Measurements from ENCODE around the gene BICDL1. TPM values are rescaled to one million over a fixed set of nuclear protein-coding genes. Genes with fewer than 3 reads are reported as not detected.
A peak's percentile ranks its signal among the peaks of the same experiment; 100 is the strongest.

The BICDL1 gene, protein sequence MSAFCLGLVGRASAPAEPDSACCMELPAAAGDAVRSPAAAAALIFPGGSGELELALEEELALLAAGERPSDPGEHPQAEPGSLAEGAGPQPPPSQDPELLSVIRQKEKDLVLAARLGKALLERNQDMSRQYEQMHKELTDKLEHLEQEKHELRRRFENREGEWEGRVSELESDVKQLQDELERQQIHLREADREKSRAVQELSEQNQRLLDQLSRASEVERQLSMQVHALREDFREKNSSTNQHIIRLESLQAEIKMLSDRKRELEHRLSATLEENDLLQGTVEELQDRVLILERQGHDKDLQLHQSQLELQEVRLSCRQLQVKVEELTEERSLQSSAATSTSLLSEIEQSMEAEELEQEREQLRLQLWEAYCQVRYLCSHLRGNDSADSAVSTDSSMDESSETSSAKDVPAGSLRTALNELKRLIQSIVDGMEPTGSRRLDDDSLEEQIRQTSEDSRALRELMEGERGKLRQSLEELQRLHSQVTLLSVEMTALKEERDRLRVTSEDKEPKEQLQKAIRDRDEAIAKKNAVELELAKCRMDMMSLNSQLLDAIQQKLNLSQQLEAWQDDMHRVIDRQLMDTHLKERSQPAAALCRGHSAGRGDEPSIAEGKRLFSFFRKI
- 38.8 to 41.5 TPM (median 40.1 TPM) in 3 replicates for total RNA-seq

DNA sequence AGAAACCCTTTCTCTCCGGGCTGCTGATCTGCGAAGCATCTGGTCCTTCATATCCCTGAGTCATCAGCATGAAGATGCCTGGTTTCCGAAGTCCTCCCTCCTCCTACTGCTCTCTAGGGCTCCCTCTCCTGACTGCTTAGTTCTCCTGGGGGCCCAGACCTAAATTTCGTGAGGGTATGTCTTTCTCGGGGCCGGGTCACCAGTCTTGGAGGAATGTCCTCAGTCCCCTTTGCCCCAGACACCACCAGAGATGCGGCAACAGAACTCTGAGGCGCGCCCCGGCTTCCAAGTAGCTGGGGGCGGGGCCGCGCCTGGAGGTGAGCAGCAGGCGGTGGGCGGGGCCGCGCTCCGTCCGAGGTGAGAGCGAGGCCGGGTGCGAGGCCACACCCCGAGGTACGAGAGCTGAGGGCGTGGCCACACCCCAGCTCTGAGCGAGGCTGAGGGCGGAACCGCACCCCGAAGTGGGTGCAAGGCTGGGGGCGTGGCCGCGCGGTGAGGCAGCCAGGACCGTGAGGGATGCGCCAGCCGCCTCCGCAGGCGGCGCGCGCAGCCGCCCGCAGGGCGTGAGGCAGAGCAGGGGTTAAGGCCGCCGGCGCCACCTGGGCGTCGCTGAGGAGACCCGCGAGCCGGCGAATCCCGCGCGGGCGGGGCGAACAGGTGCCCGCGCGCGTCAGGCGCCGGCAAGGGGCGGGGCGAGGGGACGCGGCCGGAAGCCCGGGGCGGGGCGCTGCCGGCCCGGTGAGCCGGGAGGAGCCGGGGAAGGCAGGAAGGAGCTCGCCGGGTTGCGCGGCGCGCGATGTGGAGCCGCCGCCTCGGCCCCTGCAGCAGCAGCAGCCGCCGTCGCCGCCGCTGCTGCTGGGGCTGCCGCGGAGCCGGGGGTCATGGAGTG lies at the start of gene BICDL1:
BICDL1 (plus strand) TSS at position 765 of the 889 bp plus-strand sequence. CDS start 633 bp downstream, outside the sequence.
- Mint-ChIP-seq H3K4me3 (peak within 1 kb of the TSS; percentile 75), H3K4me1 (peaks cover 9% of the 10 kb centered on the region), H3K27ac (peak within 1 kb of the TSS; percentile 86), H3K36me3 (no peaks in the 10 kb centered on the region), H3K9me3 (no peaks in the 10 kb centered on the region), H3K27me3 (ENCODE audit: low read depth) (peaks cover 60% of the 10 kb centered on the region)
- TF ChIP-seq, protein P1, sequence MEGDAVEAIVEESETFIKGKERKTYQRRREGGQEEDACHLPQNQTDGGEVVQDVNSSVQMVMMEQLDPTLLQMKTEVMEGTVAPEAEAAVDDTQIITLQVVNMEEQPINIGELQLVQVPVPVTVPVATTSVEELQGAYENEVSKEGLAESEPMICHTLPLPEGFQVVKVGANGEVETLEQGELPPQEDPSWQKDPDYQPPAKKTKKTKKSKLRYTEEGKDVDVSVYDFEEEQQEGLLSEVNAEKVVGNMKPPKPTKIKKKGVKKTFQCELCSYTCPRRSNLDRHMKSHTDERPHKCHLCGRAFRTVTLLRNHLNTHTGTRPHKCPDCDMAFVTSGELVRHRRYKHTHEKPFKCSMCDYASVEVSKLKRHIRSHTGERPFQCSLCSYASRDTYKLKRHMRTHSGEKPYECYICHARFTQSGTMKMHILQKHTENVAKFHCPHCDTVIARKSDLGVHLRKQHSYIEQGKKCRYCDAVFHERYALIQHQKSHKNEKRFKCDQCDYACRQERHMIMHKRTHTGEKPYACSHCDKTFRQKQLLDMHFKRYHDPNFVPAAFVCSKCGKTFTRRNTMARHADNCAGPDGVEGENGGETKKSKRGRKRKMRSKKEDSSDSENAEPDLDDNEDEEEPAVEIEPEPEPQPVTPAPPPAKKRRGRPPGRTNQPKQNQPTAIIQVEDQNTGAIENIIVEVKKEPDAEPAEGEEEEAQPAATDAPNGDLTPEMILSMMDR (IDR thresholded peaks at IDR 0.05; ENCODE audit: unreplicated experiment): no peak
- DNase-seq (ENCODE audit: low spot score in 2 of 2, unreplicated experiment in 2 of 2): peak; percentile 82 to 87

DNA sequence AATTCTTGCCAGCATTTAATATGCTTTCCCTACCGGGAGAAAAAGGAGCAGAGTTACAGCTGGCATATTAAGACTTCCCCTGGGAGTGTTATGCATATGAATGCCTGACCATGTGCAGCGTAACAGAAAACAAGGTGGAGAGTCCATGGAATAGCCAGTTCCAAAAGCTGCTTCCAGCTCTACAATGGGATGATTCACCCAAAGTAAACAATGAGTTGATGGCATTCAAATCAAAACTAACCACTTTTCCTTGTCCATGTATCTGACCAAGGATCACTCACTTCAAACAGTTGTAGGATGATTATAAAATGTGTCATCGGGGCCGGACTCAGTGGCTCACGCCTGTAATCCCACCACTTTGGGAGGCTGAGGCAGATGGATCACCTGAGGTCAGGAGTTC lies 48.1 kb upstream of the BICDL1 start:
- no peak overlapping the region for H3K4me3 Mint-ChIP-seq
- H3K27me3 Mint-ChIP-seq (ENCODE audit: low read depth): peaks cover 7% of the 10 kb centered on the region
- H3K36me3 Mint-ChIP-seq: no peaks in the 10 kb centered on the region
- DNase-seq (ENCODE audit: low spot score in 2 of 2, unreplicated experiment in 2 of 2): no peak
- no peak overlapping the region for H3K27ac Mint-ChIP-seq
- TF ChIP-seq, protein P1 (IDR thresholded peaks at IDR 0.05; ENCODE audit: unreplicated experiment): no peak
- H3K4me1 Mint-ChIP-seq: no peaks in the 10 kb centered on the region
- H3K9me3 Mint-ChIP-seq: no peaks in the 10 kb centered on the region

DNA sequence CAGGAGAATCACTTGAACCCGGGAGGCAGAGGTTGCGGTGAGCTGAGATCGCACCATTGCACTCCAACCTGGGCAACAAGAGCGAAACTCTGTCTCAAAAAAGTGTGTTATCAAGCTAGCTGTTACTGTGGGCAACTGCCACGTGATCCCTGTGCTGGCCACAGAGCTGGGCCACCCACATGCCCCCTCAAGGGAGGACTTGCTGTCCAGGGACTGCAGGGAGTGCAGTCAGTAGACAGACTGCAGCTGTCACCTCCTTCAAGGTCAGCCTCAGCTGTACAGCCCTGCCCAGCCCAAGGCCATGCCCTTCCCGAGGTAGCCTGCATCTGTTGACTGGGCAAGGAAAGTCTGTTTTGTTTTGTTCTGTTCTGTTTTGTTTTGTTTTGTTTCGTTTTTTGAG lies 46.6 kb upstream of the BICDL1 start:
- Mint-ChIP-seq H3K36me3 (no peaks in the 10 kb centered on the region), H3K4me1 (no peaks in the 10 kb centered on the region), H3K27ac (no peak overlapping the region), H3K4me3 (no peak overlapping the region), H3K9me3 (no peaks in the 10 kb centered on the region), H3K27me3 (ENCODE audit: low read depth) (peaks cover 7% of the 10 kb centered on the region)
- DNase-seq (ENCODE audit: low spot score in 2 of 2, unreplicated experiment in 2 of 2): no peak
- TF ChIP-seq, protein P1 (IDR thresholded peaks at IDR 0.05; ENCODE audit: unreplicated experiment): no peak

DNA sequence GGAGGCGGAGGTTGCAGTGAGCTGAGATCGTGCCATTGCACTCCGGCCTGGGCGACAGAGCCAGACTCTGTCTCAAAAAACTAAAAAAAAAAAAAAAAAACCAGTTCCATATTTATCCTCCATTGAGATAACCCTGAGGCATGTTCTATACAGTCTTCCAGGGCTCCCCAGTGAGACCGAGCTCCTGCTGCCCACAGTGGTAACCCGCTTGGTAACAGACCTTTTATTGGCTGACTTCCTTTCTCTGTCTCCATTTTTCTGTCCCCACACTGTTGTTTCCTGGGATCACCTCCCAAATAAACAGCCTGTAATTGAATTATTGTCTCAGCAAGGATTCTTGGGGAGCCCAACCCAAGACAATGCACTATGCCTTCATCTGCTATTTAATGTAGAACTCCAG lies 42.8 kb upstream of the BICDL1 start:
- no peak for DNase-seq (ENCODE audit: low spot score in 2 of 2, unreplicated experiment in 2 of 2)
- Mint-ChIP-seq H3K4me1 (no peaks in the 10 kb centered on the region), H3K36me3 (no peaks in the 10 kb centered on the region), H3K27me3 (ENCODE audit: low read depth) (peaks cover under 1% of the 10 kb centered on the region), H3K4me3 (no peak overlapping the region), H3K9me3 (no peaks in the 10 kb centered on the region), H3K27ac (no peak overlapping the region)
- TF ChIP-seq, protein P1 (IDR thresholded peaks at IDR 0.05; ENCODE audit: unreplicated experiment): no peak

DNA sequence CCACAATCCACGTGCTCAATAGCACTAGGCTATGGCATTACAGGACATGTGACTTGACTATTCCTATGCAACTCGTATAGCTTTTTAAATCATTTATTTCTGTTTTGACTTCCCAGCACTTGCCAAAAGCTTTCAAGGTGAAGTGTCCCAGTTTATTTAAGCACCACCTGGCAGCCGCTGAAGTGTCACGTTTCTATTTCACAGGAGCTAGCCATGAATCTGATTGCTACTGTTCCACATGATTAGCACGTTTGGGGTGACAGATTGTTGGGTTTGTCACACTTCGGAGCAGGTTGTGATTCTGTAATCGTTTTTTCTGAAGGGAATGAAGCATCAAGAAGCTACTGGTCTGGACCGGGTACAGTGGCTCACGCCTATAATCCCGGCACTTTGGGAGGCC lies 39.9 kb upstream of the BICDL1 start:
- H3K27me3 Mint-ChIP-seq (ENCODE audit: low read depth): peaks cover 2% of the 10 kb centered on the region
- H3K36me3 Mint-ChIP-seq: no peaks in the 10 kb centered on the region
- TF ChIP-seq, protein P1 (IDR thresholded peaks at IDR 0.05; ENCODE audit: unreplicated experiment): no peak
- H3K4me1 Mint-ChIP-seq: no peaks in the 10 kb centered on the region
- no peaks in the 10 kb centered on the region for H3K9me3 Mint-ChIP-seq
- no peak overlapping the region for H3K27ac Mint-ChIP-seq
- DNase-seq (ENCODE audit: low spot score in 2 of 2, unreplicated experiment in 2 of 2): no peak
- H3K4me3 Mint-ChIP-seq: no peak overlapping the region

Data from mesothelial cell of epicardium (in vitro differentiated cells).